Stimulated activated CD4-positive, alpha-beta T cell treated with anti-CD3 and anti-CD28 coated beads, Interleukin-15, amount 100 ng/mL, for 48 hours (primary cell): ENCODE data around the gene ATP2C2.
"Not testable (repeated sequence)": the region's sequence is repeated elsewhere in the genome, so short reads cannot be mapped to it uniquely, and the experiment has no call there.

Experiments used
- DNase-seq, 2 donors: peaks; one replicate each; pipeline ENCODE4 v3.0.0-alpha.2; 2020; ENCODE audit warnings: low read depth in 2 of 2

Gene ATP2C2

GRCh38 chr16:84368308-84368996 lies at the start of gene ATP2C2:
TSS of gene ATP2C2 (plus strand) at chr16:84368538. CDS start at chr16:84368616, 78 bp downstream.
- DNase-seq, result no peak

GRCh38 chr16:84319146-84319760 lies 49.1 kb upstream of the ATP2C2 start:
- no peak for DNase-seq

- no peak for DNase-seq
Observed at GRCh38 chr16:84320511-84320910, 47.8 kb upstream of the ATP2C2 start.

GRCh38 chr16:84321932-84322331 lies 46.4 kb upstream of the ATP2C2 start:
- DNase-seq, result no peak

- DNase-seq, result no peak
Observed at GRCh38 chr16:84322749-84323148, 45.6 kb upstream of the ATP2C2 start.

DNA sequence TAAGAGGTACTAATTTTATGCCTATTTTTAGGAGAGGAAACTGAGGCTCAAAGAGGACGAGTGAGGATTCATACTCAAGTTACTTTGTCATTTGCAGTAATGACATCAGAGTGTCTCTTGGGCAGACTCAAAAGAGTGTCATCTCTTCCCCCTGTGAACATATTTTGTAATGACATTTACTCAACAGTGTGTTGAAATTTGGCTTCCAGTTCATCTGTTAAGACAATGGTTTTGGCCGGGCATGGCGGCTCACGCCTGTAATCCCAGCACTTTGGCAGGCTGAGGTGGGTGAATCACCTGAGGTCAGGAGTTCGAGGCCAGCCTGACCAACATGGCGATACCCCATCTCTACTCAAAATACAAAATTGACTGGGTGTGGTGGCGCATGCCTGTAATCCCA lies 44.7 kb upstream of the ATP2C2 start:
- no peak for DNase-seq

GRCh38 chr16:84324434-84325262 lies 43.7 kb upstream of the ATP2C2 start:
- no peak for DNase-seq

DNA sequence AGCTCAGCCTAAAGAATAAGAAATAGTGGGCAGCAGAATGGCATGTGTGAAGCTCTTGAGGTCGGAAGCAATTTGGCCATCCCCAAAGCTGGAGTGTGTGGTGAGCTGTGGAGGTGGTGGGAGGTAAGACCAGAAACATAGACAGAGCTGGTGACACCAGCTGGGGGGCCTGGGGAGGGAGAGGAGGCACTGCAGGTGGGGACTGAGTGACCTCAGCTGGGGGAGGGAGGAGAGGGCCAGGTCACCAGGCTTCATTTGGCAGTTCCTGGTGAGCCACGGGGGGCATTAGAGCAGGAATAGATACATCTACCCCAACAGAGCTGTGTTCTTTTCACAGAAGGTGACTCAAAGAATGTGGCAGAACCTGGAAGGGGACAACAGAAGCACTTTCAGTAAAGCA lies 41.8 kb upstream of the ATP2C2 start:
- no peak for DNase-seq

- DNase-seq, result no peak
Observed at GRCh38 chr16:84327926-84328505, 40.3 kb upstream of the ATP2C2 start.

DNA sequence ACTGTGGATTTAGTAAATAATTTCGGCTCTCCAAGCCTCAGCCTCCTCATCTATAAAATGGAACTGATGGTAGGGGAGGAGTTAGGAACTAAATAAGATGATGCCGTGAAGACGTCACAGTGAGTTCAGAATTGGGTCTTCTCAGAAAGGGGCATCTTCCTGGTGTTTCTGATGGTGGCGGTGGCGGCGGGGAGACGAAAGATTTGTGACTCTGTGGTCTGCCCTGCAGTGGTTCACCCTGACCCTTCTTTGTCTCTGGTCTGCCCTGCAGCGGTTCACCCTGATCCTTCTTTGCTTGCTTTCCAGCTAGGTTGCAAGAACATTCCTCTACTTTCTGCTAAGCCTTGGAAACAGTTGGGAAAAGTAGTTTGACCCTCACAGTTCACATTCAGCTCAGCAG lies 39.3 kb upstream of the ATP2C2 start:
- DNase-seq, result no peak

GRCh38 chr16:84329843-84330684 lies 38.3 kb upstream of the ATP2C2 start:
- no peak for DNase-seq

DNA sequence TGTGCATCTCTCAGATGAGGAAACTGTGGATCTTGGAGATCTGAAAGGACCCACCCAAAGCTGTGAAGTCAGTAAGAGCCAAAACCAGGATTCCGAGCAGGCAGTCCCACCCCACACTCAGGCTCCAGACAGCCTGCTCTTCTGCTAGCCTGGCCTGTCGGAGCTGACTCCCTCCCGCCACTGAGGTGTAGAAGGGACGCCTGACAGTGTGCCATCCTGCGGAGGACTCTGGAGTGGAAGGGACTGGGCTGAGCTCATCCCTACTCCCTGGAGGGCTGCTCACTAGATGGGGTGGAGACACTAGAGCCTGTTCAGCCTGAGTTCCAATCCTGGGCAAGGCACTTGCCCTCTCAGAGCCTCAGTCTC lies 37.7 kb upstream of the ATP2C2 start:
- no peak for DNase-seq

DNA sequence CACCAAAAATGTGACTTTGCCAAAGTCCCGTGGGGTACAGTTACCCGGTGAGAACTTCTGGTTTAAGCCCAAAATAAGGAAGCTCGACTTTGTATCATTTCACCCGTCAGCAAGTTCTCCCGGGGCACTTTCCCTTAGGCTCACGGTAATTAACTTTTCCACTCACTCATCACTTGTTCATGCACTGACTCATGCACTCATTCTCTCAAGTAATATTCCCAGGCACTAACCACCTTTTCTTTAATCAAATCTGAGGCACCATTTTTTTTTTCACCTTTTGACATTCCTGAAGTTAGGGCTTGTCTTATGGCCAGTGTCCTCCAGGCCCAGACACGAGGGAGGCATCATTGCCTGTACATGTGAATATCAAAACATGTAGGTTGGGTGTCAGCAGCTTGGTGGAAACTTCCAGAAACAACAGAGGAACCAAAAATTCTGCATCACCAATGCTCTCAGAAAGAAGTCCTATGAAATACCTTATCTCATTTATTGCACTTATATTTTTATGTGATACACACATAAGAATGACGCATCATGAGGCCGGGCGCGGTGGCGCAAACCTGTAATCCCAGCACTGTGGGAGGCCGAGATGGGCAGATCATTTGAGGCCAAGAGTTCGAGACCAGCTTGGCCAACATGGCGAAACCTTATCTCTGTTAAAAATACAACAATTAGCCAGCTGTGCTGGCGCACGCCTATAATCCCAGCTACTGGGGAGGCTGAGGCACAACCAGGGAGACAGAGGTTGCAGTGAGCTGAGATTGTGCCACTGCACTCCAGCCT lies 36.1 kb upstream of the ATP2C2 start:
- DNase-seq, result no peak

- DNase-seq, result no peak
Observed at GRCh38 chr16:84332975-84333684, 35.2 kb upstream of the ATP2C2 start.

DNA sequence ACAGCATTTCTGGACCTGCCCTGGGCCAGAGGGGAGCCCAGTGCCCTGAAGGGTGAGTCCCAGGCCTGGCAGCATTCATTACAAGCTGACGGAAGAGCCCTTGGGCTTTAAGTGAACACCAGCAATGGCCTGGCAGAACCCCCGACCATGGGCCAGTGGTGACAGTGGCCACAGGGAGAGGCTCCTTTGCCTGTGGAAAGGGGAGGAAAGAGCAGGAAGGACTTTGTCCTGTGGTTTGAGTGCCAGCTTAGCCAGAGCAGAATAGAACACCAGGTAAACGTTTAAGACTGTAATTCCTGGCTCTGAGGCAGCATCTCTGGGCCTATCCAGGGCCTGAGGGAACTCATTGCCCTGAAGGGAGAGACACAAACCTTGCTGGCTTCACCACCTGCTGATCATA lies 34.3 kb upstream of the ATP2C2 start:
- DNase-seq, result no peak

- no peak for DNase-seq
Observed at GRCh38 chr16:84334482-84334881, 33.9 kb upstream of the ATP2C2 start.

GRCh38 chr16:84337236-84337635 lies 31.1 kb upstream of the ATP2C2 start:
- DNase-seq, result not testable (repeated sequence)

GRCh38 chr16:84339311-84339710 lies 29.0 kb upstream of the ATP2C2 start:
- no peak for DNase-seq

GRCh38 chr16:84339766-84340165 lies 28.6 kb upstream of the ATP2C2 start:
- no peak for DNase-seq
